Measurements from ENCODE around the gene MGAT5B.

DNA sequence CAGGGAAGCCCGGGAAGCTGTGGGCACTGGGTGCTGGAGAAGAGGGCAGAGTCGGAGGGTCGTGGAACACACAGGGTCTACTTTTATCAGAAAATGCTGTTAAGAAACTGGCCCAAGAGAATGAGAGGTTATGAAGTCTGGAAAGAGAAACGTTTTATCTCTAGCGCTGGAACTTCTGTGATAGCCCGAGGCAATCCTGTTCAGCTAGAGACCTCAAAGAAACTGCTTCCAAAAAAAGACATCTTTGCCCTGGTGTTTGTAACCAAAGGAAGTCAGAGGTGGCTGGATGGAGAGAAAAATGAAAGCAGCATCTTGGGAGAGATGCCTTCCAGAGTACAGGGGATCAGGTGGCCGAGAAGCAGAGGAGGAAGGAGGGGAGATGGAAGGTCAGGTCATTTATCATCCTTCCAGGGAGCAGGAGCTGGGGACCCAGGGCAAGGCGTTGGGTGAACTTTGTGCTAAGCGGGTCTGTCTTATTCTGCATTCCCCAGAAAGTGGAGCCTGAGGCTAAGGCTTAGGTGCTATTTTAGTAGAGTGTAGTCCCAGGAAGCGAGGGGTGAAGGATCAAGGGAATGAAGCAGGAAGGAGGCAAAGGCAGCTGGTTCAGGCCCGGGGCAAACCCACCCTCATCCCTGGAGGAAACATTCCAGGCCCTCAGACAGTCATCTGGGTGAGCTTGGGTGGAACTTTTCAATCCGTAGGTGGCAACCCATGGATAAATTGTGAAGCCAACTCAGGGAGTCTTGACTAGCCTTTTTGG, 66.5 kb downstream of the MGAT5B start:
- TF ChIP-seq, protein P1, sequence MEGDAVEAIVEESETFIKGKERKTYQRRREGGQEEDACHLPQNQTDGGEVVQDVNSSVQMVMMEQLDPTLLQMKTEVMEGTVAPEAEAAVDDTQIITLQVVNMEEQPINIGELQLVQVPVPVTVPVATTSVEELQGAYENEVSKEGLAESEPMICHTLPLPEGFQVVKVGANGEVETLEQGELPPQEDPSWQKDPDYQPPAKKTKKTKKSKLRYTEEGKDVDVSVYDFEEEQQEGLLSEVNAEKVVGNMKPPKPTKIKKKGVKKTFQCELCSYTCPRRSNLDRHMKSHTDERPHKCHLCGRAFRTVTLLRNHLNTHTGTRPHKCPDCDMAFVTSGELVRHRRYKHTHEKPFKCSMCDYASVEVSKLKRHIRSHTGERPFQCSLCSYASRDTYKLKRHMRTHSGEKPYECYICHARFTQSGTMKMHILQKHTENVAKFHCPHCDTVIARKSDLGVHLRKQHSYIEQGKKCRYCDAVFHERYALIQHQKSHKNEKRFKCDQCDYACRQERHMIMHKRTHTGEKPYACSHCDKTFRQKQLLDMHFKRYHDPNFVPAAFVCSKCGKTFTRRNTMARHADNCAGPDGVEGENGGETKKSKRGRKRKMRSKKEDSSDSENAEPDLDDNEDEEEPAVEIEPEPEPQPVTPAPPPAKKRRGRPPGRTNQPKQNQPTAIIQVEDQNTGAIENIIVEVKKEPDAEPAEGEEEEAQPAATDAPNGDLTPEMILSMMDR (conservative IDR thresholded peaks at IDR 0.05; ENCODE audit: low read depth in 2 of 2), result no peak
- TF ChIP-seq POLR2AphosphoS5 (IDR thresholded peaks at IDR 0.05; ENCODE audit: low read depth), result no peak
- no peak for TF ChIP-seq EZH2phosphoT487 (IDR thresholded peaks at IDR 0.05; ENCODE audit: unreplicated experiment)
- TF ChIP-seq, protein P2, sequence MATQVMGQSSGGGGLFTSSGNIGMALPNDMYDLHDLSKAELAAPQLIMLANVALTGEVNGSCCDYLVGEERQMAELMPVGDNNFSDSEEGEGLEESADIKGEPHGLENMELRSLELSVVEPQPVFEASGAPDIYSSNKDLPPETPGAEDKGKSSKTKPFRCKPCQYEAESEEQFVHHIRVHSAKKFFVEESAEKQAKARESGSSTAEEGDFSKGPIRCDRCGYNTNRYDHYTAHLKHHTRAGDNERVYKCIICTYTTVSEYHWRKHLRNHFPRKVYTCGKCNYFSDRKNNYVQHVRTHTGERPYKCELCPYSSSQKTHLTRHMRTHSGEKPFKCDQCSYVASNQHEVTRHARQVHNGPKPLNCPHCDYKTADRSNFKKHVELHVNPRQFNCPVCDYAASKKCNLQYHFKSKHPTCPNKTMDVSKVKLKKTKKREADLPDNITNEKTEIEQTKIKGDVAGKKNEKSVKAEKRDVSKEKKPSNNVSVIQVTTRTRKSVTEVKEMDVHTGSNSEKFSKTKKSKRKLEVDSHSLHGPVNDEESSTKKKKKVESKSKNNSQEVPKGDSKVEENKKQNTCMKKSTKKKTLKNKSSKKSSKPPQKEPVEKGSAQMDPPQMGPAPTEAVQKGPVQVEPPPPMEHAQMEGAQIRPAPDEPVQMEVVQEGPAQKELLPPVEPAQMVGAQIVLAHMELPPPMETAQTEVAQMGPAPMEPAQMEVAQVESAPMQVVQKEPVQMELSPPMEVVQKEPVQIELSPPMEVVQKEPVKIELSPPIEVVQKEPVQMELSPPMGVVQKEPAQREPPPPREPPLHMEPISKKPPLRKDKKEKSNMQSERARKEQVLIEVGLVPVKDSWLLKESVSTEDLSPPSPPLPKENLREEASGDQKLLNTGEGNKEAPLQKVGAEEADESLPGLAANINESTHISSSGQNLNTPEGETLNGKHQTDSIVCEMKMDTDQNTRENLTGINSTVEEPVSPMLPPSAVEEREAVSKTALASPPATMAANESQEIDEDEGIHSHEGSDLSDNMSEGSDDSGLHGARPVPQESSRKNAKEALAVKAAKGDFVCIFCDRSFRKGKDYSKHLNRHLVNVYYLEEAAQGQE (IDR thresholded peaks at IDR 0.05; ENCODE audit: unreplicated experiment), result no peak
- no peak for TF ChIP-seq EZH2 (IDR thresholded peaks at IDR 0.05; ENCODE audit: low read depth, unreplicated experiment)
- TF ChIP-seq CREB1 (CRISPR knock-in tag; IDR thresholded peaks at IDR 0.05; ENCODE audit: low read depth), result no peak
- TF ChIP-seq NANOG (IDR thresholded peaks at IDR 0.05; ENCODE audit: borderline replicate concordance), result no peak
- TF ChIP-seq STAT1 (IDR thresholded peaks at IDR 0.05; ENCODE audit: unreplicated experiment), result no peak
- no peak for TF ChIP-seq ZNF114 (CRISPR knock-in tag; IDR thresholded peaks at IDR 0.05)
- TF ChIP-seq ZNF331 (CRISPR knock-in tag; IDR thresholded peaks at IDR 0.05; ENCODE audit: low read depth), result no peak
